ENCODE measurements around the gene ADRA2B. TPM values are rescaled to one million over a fixed set of nuclear protein-coding genes. Genes with fewer than 3 reads are reported as not detected.

Gene ADRA2B
- total RNA-seq, 1 donor from 2014 or later = 0.14 TPM

DNA sequence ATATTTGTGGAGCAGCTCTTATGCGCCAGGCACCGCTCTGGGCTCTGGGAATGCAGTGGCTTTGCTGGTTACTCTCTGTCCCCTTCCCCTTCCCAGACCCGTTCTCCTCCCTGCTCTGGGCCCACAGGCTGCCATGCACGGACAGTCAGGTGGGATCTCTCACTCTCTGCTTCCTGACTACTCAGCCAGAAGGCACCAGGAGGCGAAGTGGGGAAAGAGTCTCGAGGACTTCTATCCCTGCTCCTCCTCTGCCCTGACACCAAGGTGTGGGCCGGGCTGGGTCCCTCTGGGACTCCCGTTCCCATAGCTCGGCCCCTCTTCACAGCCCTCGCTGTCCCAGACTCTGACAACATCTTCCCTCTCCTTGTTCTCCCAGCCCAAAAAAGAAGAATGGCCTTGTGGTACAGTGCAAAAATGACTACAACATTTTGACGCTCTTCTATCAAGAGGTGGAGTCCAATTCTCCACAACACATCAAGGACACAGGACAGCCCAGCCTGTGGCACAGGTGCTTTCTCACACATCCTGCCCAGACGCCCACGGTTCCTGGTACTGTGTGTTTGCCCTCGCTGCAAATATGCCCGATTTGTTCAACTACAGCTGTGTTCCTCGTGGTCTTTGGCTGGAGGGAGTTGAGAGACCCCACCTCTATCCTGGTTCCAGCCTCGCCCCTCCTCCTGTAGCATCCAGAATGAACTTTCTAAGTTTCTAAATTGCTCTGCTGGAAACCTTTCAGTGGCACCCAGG lies 42.9 kb upstream of the ADRA2B start:
- ATAC-seq (no peak), DNase-seq (peak; percentile 40)
- TF ChIP-seq, protein P1, sequence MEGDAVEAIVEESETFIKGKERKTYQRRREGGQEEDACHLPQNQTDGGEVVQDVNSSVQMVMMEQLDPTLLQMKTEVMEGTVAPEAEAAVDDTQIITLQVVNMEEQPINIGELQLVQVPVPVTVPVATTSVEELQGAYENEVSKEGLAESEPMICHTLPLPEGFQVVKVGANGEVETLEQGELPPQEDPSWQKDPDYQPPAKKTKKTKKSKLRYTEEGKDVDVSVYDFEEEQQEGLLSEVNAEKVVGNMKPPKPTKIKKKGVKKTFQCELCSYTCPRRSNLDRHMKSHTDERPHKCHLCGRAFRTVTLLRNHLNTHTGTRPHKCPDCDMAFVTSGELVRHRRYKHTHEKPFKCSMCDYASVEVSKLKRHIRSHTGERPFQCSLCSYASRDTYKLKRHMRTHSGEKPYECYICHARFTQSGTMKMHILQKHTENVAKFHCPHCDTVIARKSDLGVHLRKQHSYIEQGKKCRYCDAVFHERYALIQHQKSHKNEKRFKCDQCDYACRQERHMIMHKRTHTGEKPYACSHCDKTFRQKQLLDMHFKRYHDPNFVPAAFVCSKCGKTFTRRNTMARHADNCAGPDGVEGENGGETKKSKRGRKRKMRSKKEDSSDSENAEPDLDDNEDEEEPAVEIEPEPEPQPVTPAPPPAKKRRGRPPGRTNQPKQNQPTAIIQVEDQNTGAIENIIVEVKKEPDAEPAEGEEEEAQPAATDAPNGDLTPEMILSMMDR (IDR thresholded peaks at IDR 0.05) = no peak
- H3K4me1 ChIP-seq = no peaks in the 10 kb centered on the region
- no peak overlapping the region for H3K27ac ChIP-seq
- no peaks in the 10 kb centered on the region for H3K9me3 ChIP-seq
- H3K27me3 ChIP-seq = no peaks in the 10 kb centered on the region
- no peak overlapping the region for H3K4me3 ChIP-seq
- no peaks in the 10 kb centered on the region for H3K36me3 ChIP-seq
- intact Hi-C loops (cut with DNase I) = no loop called here

DNA sequence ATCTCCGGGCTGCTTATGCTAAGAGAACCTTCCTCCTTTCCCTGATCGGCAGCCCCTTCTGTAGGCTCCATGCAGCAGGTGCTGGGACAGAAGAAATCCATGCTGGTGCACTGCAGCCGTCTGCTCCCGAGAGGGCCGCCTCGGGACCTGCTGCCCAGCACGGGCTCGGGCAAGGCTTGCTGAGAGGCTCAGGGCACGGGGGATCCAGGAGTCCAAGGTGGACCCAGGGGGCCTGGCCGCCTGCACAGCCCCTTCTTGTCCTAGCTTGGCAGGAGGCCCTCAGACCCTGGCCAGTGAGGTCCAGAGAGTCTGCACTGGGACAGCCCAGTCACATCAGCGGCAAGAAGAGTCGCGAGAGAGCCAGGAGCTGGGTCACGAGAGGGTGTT lies 42.2 kb upstream of the ADRA2B start:
- Histone ChIP-seq H3K4me1 (no peaks in the 10 kb centered on the region), H3K27ac (no peak overlapping the region), H3K9me3 (no peaks in the 10 kb centered on the region), H3K27me3 (no peaks in the 10 kb centered on the region), H3K4me3 (no peak overlapping the region), H3K36me3 (no peaks in the 10 kb centered on the region)
- TF ChIP-seq, protein P1 (IDR thresholded peaks at IDR 0.05) = no peak
- intact Hi-C loops (cut with DNase I) = no loop called here
- DNase-seq (peak; percentile 40), ATAC-seq (no peak)

DNA sequence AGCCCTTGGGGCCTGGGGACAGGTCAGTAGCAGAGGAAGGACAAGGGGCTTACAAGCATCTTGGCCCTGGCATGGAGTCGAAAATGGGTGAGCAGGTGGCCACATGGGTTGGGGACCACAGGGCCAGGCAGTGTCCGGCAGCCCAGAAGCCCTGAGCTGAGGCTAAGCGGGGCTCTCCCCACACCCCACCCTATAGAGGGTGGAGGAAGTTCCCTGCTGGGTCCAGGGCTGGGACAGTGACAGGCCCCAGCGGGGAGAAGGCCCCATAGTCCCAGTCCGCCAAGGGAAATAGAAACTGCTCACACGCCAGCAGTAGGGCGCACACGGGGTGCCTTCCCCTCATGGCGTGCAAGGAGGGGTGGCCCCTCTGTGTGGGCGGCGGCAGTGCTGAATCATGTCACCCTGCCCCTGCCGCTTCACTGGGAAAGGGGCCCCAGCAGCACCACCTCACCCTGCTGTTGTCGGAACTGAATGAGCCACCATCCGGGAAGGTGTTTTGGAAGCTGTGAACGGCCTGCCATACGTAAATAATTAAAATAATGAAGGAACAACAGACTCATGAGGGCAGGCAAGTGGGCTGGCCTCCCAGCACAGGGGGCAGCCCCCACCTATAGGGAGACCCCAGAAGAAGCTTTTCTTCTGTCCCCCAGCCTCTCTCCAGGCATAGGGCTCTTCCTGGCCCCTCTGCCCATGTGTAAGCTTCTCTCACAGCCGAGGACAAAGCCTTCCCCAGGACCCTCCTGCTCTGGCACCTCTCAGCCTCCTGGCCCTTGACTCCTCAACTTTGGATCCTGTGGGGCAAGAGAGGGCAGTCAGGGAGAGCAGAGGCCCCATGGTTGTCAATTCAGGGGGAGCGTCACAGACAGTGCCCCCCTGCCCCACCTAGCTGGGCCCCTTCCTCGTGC lies 41.5 kb upstream of the ADRA2B start:
- TF ChIP-seq, protein P1 (IDR thresholded peaks at IDR 0.05) = no peak
- intact Hi-C loops (cut with DNase I) = no loop called here

DNA sequence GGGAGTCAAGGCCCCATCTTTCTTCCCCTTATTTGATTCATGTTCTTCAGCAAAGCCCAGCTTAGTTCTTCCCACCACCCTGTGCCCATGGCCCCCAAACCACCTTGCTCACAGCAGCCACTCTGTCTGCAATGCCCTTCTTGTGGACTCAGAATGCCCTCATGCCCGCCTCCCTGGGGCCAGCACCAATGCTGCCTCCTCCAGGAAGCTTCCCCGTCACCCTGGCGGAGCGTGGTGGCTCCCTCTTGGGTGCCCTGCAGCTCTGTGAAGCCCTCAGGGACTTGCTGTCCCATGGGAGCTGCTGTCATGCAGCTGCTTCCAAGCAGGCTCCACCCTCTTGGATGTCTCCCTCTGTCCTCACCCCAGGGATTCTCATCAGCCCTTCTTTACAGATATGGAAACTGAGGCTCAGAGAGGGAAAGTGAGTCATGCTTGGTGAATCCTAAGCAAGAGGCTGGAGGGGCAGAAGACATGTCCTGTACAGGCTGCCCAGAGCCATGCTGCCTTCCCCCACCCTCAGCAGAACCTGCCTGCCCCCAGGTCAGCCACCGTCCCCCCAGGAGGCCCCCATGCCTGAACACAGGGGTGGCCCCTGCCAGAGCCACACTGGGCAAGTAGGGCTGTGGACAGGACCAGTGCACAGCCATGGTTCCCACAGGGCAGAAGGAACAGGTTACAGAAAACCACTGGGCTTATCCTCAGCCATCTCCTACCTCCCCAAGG lies 40.7 kb upstream of the ADRA2B start:
- H3K4me3 ChIP-seq = no peak overlapping the region
- TF ChIP-seq, protein P1 (IDR thresholded peaks at IDR 0.05) = no peak
- ATAC-seq (peak; percentile 3), DNase-seq (peak; percentile 60)
- no peaks in the 10 kb centered on the region for H3K36me3 ChIP-seq
- H3K9me3 ChIP-seq = no peaks in the 10 kb centered on the region
- H3K4me1 ChIP-seq = no peaks in the 10 kb centered on the region
- H3K27ac ChIP-seq = no peak overlapping the region
- intact Hi-C loops (cut with DNase I) = no loop called here
- H3K27me3 ChIP-seq = no peaks in the 10 kb centered on the region

More for the DNA sequence above, 41.5 kb upstream of the ADRA2B start:
- Histone ChIP-seq H3K4me1 (no peaks in the 10 kb centered on the region), H3K9me3 (no peaks in the 10 kb centered on the region), H3K27me3 (no peaks in the 10 kb centered on the region), H3K4me3 (no peak overlapping the region), H3K36me3 (no peaks in the 10 kb centered on the region), H3K27ac (no peak overlapping the region)
- DNase-seq (peak; percentile 64), ATAC-seq (peak; percentile 55)

DNA sequence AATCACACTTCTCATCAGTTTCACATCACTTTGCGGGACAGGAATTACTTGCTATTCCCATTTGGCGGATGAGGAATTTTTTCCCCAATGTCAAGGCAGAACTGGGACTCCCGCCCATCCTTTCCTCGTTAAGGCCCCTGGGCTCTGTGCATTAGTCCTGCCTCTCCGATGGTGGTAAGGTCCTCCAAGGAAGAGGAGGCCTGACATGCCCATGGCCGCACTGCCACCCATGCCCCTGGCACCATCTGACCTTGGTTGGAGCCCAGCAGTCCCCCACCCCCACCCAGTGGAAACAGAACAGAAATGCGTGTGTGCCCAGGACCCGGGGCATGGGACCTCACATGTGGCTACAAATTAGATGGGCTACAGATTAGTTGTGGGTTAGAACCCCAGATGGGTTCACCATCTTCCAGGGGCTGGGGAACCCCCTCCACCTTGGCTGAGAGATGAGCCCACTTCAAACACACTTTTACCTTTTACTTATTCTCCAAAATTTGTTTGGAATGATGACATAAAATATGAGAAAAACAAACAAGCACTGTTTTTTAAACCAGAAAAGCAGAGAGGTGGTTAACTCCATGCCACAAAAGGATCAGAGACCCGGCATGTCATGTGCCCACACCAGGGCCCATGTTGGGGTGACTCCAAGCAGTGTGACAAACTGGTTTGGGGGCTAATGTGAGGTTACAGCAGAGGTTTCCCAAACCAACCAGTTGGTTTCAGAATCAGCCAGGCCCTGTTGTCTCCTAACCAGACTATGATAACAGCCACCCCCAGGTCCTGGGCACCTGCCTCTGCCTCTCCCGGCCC lies 39.8 kb upstream of the ADRA2B start:
- TF ChIP-seq, protein P1 (IDR thresholded peaks at IDR 0.05) = no peak
- H3K4me3 ChIP-seq = no peak overlapping the region
- no peaks in the 10 kb centered on the region for H3K4me1 ChIP-seq
- no peaks in the 10 kb centered on the region for H3K36me3 ChIP-seq
- no peaks in the 10 kb centered on the region for H3K9me3 ChIP-seq
- no peak overlapping the region for H3K27ac ChIP-seq
- intact Hi-C loops (cut with DNase I) = no loop called here
- no peaks in the 10 kb centered on the region for H3K27me3 ChIP-seq
- ATAC-seq (no peak), DNase-seq (peak; percentile 44)

Data from upper lobe of right lung (tissue), 1 donor.